ENCODE measurements around the gene IL18.
"Not testable (repeated sequence)": the region's sequence is repeated elsewhere in the genome, so short reads cannot be mapped to it uniquely, and the experiment has no call there.

IL18 gene

GRCh38 chr11:112163875-112164685 lies at the start of gene IL18:
Gene IL18 (minus strand): TSS chr11:112164094. CDS start chr11:112155053, 9,041 bp downstream.
- DNase-seq (ENCODE audit: low read depth in 2 of 2), result no peak

DNA sequence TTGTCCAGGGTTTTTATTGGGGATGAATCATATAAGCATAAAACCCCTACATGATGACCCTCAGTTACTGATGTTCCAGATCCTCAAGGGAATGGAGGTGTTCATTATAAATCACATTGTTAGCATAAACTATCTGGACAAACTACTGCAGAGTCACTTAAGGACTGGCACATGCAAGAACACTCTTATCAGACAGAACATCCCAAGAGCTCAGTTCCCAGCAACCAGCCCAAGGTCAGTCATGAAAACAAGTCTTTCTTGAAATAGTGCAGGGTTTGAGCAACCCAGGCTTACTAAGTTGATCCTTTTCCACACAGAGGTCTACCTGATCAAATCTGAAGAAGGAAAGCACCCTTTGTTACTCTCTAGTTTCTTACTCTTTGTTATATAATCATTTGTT lies 48.8 kb upstream of the IL18 start:
- DNase-seq (ENCODE audit: low read depth in 2 of 2), result no peak

DNA sequence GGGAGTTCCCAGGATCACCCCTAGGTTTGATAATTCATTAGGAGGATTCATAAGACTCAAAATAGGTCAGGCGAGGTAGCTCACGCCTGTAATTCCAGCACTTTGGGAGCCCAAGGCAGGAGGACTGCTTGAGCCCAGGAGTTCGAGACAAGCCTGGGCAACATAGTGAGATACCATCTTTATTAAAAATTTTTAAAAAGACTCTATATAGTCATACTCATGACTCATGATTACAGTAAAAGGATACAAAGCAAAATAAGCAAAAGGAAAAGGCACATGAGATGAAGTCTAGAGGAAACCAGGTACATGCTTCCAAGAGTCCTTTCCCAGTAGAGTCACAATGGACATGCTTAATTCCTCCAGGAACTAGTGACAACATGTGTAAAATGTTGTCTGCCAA lies 48.4 kb upstream of the IL18 start:
- DNase-seq (ENCODE audit: low read depth in 2 of 2), result no peak

GRCh38 chr11:112211536-112211935 lies 47.6 kb upstream of the IL18 start:
- DNase-seq (ENCODE audit: low read depth in 2 of 2), result no peak

GRCh38 chr11:112210890-112211289 lies 47.0 kb upstream of the IL18 start:
- no peak for DNase-seq (ENCODE audit: low read depth in 2 of 2)

- DNase-seq (ENCODE audit: low read depth in 2 of 2), result no peak
Measured at GRCh38 chr11:112206071-112206470, 42.2 kb upstream of the IL18 start.

DNA sequence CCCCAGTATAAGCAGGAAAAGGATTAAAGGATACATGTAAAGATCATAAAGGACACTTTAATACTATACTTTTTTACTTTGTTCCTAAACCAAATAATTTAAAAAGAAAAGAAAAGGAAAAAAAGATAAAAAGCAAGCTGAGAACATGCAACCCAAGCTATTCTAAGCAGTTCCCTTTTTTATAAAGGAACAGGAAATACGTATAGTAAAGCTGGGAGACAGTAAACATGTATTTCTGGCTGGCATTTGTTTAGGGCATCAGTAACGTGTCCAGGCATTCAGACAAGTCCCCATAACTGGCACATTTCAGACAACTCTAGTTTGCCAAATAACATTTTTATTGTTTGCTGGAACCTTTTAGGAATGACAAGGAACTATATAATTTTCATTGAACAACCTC lies 36.4 kb upstream of the IL18 start:
- DNase-seq (ENCODE audit: low read depth in 2 of 2), result no peak

GRCh38 chr11:112199101-112199500 lies 35.2 kb upstream of the IL18 start:
- DNase-seq (ENCODE audit: low read depth in 2 of 2), result not testable (repeated sequence)

- DNase-seq (ENCODE audit: low read depth in 2 of 2), result no peak
Measured at GRCh38 chr11:112196519-112197087, 32.7 kb upstream of the IL18 start.

DNA sequence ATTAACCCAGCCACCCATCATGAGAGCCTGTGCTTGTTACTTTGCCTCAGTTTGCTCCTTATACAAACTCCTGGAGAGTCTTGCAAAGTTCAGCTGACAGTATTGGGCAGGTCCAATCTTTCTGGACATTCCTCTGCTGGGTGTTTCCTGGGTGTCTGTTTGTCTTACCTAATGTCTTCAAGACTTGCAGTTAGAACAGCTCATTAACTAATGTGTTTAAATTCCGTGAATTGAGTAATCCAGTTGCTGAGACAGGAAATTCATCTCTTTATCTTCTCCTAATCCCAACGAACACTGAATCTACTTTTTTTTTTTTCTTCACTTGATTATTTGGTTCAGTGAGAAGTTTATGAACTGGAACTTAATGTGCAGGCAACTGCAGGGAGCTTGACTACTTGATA lies 32.1 kb upstream of the IL18 start:
- DNase-seq (ENCODE audit: low read depth in 2 of 2), result no peak

- DNase-seq (ENCODE audit: low read depth in 2 of 2), result not testable (repeated sequence)
Measured at GRCh38 chr11:112195113-112195512, 31.2 kb upstream of the IL18 start.

DNA sequence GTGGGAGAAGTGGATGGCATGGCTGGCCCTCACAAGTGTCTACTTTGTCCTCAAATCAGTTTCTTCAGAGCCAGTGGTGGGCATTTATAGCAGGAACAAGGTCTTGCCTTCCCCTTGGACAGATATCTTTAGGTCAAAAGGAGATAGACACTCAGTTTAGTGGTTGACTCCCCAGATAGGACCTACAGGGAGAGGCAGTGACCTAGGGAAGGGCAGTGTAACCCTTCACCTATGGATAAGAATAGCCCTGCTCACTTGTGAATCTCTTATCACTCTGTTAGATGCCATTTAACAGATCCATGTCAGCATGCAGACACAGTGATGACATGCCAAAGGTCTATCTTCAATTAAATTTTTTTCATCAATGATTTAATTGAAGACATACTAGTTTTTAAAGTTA lies 22.4 kb upstream of the IL18 start:
- no peak for DNase-seq (ENCODE audit: low read depth in 2 of 2)

DNA sequence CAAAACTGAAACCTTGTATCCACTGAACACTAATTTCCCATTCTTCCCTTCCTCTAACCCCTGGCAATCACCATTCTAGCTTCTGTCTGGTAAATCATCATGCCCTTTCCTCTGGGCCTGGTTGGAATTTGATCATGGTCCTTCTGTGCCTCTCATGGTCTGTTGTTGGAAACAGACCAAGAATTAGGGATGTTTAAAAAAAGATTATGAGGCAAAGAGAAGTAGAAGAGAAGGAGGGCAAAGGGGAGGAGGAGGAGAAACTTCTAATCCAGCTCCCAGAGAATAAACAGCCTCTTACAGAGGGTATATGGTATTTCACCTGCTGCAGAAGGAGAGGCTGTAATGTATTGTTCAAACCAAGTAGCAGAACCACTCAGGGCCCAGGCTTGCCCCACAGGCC lies 22.0 kb upstream of the IL18 start:
- no peak for DNase-seq (ENCODE audit: low read depth in 2 of 2)

DNA sequence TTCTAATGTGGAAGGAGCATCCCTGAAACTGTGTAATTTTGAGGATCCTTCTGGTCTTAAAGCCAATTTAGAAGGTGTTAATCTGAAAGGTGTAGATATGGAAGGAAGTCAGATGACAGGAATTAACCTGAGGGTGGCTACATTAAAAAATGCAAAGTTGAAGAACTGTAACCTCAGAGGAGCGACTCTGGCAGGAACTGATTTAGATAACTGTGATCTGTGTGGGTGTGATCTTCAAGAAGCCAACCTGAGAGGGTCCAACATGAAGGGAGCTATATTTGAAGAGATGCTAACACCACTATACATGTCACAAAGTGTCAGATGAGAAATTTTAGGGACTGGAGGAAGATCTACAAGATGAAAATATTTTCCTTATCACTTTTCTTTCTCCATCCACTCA lies 19.0 kb upstream of the IL18 start:
- no peak for DNase-seq (ENCODE audit: low read depth in 2 of 2)

DNA sequence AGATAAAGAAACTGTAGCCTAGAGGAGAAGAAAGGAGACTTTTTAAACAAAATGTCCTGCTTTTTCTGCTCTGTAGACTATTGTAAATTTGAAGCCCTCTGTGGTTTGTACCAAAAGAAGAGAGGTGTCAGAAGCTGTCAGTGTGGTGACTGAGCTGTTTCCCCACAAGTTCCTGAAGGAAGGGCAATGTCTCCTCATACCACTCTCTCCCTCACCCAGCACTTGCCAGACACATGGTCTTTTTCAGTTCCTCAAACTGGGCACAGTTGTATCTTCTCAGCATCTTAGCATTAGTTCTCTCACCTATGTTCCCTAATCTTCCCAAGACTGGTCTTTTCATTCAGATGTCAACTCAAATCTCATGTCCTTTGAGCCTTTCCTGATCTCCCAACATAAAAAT lies 15.7 kb upstream of the IL18 start:
- no peak for DNase-seq (ENCODE audit: low read depth in 2 of 2)

DNA sequence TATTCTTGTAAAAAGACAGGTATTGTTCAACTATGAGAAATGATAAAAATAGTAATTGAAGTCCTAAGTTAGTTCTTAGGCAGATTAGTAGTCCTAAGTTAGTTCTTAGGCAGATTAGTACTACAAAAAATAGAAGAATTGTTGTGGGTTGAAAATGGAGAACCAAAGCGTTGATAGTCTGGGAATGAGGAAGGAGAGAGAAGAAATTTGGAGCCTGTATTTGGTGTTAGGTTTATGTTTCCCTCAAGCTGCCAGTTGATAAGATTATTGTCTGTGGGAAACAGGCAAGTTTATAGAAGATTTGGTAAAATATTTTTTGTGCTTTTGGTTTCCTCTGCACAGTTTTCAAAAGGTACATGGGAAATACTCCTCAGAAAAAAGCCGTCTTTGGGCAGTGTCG lies 15.0 kb upstream of the IL18 start:
- DNase-seq (ENCODE audit: low read depth in 2 of 2), result no peak

DNA sequence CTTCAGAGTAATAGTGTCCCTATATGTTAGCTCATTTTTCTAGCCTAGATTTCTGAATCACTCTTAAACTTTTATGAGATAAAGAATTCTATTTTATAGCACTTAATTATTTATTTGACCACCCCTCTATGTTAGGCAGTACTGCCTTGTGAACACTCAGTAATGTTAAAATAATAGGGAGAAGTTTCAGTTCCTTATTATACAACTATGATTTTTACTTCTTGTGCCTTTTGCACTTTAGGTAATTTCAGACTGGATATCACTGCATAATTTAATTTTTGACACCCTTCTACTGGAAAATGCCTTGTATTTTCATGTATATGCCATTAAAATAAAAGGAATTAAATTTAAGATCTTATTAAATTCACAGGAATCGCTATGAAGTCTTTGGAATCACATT lies 14.5 kb upstream of the IL18 start:
- DNase-seq (ENCODE audit: low read depth in 2 of 2), result no peak

- DNase-seq (ENCODE audit: low read depth in 2 of 2), result no peak
Measured at GRCh38 chr11:112177589-112177988, 13.7 kb upstream of the IL18 start.

DNA sequence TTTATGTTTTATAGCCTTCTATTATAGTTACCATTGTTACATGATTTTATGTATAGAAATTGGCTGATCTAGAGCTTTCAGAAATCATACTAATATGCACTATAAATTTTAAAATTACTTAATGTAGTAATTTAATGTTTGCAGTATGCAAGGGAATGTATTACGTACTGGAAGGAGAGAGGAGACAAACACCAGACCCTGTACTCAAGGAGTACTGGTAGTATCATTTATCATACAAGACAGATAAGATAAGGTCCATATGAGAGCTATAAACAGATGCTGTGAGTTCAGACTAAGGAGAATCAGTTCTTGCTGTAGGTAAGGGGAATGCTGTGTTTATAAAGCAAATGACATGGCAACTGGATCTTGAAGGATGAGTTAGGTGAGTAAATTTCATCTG lies 12.2 kb upstream of the IL18 start:
- DNase-seq (ENCODE audit: low read depth in 2 of 2), result no peak

GRCh38 chr11:112175599-112175952 lies 11.7 kb upstream of the IL18 start:
- DNase-seq (ENCODE audit: low read depth in 2 of 2), result no peak

DNA sequence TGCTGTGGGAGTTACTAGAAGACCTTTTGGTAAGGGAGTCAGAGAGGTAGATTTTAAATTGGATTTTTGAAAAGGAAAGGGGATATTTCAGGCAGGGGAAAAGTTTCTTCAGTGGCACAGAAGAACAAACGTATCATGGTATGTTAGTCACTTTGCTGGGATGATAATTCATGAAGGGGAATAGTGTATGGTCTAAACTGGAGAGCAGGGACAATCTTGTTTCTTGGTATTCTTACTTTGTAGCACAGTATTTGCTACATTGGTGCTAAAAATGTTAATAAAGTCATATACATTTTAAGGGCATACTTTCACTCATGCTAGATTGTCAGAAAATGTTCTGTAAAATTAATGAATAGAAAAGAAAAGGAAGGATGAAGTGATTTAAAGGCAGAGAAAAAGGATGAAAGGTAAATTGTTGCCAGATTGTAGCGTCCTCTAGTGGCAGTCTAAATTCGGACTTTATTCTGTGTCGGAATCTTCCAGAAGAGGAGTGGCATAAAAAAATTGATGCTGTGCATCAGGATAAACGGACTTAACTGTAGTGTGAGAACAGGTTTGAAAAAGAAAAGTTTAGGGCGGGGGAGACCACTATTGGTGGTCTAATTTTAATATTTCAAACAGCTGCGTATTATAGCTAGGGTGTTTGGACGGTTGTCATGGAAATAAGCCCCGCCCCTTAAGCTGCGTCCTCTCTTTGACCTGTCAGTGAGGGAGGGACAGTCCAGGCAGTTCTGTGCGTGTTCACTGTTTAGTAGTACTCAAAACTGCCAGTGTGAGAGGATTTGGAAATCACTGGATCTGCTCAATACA lies 11.1 kb upstream of the IL18 start, which contains the start of gene BCO2:
TSS of gene BCO2 (plus strand) at position 724 of the 810 bp plus-strand sequence. CDS start 90 bp downstream, outside the sequence.
- peak; percentile 8 to 22 for DNase-seq (ENCODE audit: low read depth in 2 of 2)

GRCh38 chr11:112173152-112173551 lies 9.3 kb upstream of the IL18 start:
- no peak for DNase-seq (ENCODE audit: low read depth in 2 of 2)

Measured in stimulated activated CD4-positive, alpha-beta T cell treated with anti-CD3 and anti-CD28 coated beads, Interleukin-15, amount 100 ng/mL, for 48 hours (primary cell).